ENCODE data around the gene LGALS14.
"Not testable (repeated sequence)": the region's sequence is repeated elsewhere in the genome, so short reads cannot be mapped to it uniquely, and the experiment has no call there.

Gene LGALS14

DNA sequence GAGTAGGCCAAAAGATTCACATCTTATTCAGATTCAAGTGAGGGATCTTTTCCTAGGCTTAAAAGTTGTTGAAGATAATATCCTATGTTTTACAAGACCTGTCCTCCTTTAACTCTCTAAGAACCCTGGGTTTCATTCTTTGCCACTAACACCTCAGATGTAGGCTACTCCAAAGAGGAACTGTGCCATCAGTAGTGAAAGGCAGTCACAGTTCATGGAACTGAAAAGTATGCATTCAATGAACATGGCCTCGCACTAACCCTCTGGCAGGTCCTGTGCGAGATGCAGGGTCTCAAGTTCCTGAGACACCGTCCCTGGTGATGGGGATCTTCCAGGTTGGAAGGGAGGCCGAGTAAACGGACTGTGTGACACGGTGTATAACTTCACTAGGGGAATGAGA is 4.3 kb downstream of the LGALS14 start:
- TF ChIP-seq, protein P1, sequence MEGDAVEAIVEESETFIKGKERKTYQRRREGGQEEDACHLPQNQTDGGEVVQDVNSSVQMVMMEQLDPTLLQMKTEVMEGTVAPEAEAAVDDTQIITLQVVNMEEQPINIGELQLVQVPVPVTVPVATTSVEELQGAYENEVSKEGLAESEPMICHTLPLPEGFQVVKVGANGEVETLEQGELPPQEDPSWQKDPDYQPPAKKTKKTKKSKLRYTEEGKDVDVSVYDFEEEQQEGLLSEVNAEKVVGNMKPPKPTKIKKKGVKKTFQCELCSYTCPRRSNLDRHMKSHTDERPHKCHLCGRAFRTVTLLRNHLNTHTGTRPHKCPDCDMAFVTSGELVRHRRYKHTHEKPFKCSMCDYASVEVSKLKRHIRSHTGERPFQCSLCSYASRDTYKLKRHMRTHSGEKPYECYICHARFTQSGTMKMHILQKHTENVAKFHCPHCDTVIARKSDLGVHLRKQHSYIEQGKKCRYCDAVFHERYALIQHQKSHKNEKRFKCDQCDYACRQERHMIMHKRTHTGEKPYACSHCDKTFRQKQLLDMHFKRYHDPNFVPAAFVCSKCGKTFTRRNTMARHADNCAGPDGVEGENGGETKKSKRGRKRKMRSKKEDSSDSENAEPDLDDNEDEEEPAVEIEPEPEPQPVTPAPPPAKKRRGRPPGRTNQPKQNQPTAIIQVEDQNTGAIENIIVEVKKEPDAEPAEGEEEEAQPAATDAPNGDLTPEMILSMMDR (IDR thresholded peaks at IDR 0.05; ENCODE audit: low read depth, low read length) = no peak
- H3K4me3 ChIP-seq (ENCODE audit: low read depth, low read length) = no peak overlapping the region
- DNase-seq (ENCODE audit: low read depth, low spot score) = no peak
- in situ Hi-C loops (cut with HindIII; ENCODE audit: low sequenced_read_pairs) = no loop called here

DNA sequence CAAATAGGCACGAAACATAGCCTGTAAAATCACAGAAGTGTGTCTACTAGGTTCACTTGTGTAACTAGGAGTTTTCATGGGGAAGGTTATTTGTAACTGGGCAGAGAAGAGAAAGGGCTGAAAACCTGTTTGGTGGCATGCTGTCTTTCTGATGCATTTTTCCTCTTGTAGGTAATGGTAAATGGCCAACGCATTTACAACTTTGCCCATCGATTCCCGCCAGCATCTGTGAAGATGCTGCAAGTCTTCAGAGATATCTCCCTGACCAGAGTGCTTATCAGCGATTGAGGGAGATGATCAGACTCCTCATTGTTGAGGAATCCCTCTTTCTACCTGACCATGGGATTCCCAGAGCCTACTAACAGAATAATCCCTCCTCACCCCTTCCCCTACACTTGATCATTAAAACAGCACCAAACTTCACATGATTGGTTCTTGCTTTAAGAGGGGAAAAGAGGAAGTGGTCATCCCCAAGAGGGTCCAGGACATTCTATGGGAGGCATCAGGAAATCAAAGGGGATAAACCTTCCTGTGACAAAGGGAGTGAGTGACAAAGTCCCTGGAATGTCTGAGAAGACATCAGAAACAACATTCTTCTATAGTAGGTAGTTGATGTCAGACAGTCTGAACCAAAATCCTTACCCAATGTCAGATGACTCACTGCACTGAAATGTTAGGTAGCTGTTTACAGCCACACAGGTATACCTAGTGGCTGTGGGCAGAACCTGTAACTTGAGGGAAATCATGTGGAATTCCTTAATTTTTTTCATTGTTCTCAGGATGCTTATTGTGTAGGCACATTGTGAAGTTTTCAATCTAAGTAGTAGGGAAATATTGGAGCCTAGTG is 5.0 kb downstream of the LGALS14 start:
- DNase-seq (ENCODE audit: low read depth, low spot score) = no peak
- TF ChIP-seq, protein P1 (IDR thresholded peaks at IDR 0.05; ENCODE audit: low read depth, low read length) = no peak
- H3K4me3 ChIP-seq (ENCODE audit: low read depth, low read length) = no peak overlapping the region
- in situ Hi-C loops (cut with HindIII; ENCODE audit: low sequenced_read_pairs) = no loop called here

DNA sequence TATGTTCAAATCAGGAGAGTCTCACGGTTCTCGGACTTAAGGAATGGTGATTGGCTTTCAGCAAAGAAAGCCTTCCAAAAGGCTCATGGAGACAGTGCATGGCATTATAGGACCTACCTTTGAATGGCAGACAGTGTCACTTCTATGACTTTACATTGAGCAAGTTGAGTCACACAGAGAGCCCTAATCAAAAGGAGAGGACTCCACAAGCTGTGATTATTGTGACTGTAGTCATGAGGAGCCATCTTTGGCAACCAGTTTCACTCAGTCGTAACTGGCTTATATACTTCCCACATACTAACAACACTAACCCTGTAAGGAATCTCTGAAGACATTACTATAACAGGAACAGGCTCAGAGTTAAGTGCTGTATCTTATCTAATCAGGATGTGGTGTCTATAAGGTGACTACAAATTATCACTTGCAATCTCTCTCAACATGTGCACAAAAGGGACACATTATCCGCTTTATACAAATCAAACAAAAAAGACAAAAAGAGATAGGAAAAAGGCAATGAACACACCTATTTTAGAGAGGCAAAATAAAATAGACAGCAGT is 6.1 kb downstream of the LGALS14 start:
- TF ChIP-seq, protein P1 (IDR thresholded peaks at IDR 0.05; ENCODE audit: low read depth, low read length) = no peak
- in situ Hi-C loops (cut with HindIII; ENCODE audit: low sequenced_read_pairs) = no loop called here
- H3K4me3 ChIP-seq (ENCODE audit: low read depth, low read length) = no peak overlapping the region
- DNase-seq (ENCODE audit: low read depth, low spot score) = no peak

DNA sequence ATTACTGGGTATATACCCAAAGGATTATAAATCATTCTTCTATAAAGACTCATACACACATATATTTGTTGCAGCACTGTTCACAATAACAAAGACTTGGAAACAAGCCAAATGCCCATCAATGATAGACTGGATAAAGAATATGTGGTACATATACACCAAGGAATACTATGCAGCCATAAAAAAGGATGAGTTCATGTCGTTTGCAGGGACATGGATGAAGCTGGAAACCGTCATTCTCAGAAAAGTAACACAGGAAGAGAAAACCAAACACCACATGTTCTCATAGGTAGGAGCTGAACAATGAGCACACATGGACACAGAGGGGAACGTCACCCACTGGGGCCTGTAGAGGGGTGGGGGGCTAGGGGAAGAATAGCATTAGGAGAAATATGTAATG is 15.9 kb downstream of the LGALS14 start:
- in situ Hi-C loops (cut with HindIII; ENCODE audit: low sequenced_read_pairs); DNase-seq (ENCODE audit: low read depth, low spot score); H3K4me3 ChIP-seq (ENCODE audit: low read depth, low read length): not testable (repeated sequence)

DNA sequence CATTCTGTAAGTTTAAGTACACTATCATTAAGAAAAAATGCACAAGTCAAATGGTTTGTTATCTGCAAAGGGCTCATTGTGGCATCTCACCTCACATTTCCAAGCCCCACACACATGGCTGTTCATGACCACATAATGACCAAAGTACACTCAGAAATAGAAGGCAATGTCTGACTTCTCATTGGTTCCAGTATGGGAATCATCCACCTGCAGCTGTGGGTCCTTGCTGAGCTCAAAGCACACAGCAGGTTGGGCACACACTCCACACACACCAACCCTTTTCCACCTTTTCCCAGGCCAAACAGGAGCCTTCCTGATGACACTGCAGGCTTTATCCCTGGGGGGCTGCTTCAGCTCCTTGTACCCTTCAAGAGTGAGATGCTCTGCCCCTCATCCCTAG is 21.7 kb downstream of the LGALS14 start:
- DNase-seq (ENCODE audit: low read depth, low spot score) = no peak
- no peak overlapping the region for H3K4me3 ChIP-seq (ENCODE audit: low read depth, low read length)
- in situ Hi-C loops (cut with HindIII; ENCODE audit: low sequenced_read_pairs) = no loop called here
- TF ChIP-seq, protein P1 (IDR thresholded peaks at IDR 0.05; ENCODE audit: low read depth, low read length) = no peak

DNA sequence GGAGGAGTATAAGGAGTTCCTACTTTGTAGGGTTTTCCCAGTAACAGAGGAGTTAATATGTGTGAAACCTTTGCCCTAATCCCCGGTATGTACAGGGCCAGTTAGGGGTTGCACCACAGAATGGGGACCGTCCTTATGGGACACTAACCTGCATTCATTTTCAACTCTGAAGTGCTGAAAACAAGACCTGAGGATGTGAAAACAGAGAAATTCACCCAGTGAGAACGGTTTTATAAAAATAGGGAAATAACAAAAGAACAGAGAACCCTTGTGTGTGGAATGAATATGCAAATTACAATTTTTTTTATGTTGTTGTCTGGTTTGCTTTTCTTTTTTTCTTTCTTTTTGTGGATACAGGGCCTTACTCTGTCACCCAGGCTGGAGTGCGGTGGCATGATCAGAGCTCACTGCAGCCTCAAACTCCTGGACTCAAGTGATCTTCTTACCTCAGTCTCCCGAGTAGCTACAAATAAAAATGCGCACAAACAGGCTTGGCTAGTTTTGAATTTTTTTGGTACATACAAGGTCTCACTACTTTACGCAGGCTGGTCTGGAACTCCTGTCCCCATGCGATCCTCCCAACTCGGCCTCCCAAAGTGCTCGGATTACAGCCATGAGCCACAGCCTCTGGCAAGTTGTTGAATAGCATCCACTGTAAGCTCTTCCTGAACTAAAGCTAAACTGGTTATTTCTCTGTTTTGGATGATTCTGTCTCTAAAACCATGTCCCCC is 23.0 kb downstream of the LGALS14 start:
- in situ Hi-C loops (cut with HindIII; ENCODE audit: low sequenced_read_pairs) = no loop called here
- TF ChIP-seq, protein P1 (IDR thresholded peaks at IDR 0.05; ENCODE audit: low read depth, low read length) = no peak
- no peak overlapping the region for H3K4me3 ChIP-seq (ENCODE audit: low read depth, low read length)
- no peak for DNase-seq (ENCODE audit: low read depth, low spot score)

DNA sequence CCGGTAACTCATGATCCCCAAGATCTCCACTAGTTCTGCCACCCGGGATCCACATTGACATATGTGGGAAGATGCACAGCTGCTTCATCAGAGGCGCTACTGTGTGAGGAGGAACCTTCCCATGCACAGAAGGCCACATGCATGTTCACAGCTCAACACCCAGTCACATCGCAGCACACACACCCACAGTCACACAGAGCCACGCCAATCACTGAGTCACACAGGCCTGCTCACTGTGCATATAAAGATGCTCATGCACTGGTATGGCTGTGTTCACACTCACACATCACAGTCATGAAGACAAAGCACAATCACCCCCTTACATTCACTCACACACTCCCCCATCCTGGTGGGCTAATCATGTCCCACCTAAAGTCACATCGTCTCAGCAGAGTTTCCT is 23.8 kb downstream of the LGALS14 start:
- DNase-seq (ENCODE audit: low read depth, low spot score) = no peak
- in situ Hi-C loops (cut with HindIII; ENCODE audit: low sequenced_read_pairs) = no loop called here
- H3K4me3 ChIP-seq (ENCODE audit: low read depth, low read length) = no peak overlapping the region
- TF ChIP-seq, protein P1 (IDR thresholded peaks at IDR 0.05; ENCODE audit: low read depth, low read length) = no peak
